ENCODE data around the gene GJC1. TPM values are rescaled to one million over a fixed set of nuclear protein-coding genes. Genes with fewer than 3 reads are reported as not detected.

The GJC1 gene
- total RNA-seq, 1 donor from 2014 or later: 9.9 TPM

DNA sequence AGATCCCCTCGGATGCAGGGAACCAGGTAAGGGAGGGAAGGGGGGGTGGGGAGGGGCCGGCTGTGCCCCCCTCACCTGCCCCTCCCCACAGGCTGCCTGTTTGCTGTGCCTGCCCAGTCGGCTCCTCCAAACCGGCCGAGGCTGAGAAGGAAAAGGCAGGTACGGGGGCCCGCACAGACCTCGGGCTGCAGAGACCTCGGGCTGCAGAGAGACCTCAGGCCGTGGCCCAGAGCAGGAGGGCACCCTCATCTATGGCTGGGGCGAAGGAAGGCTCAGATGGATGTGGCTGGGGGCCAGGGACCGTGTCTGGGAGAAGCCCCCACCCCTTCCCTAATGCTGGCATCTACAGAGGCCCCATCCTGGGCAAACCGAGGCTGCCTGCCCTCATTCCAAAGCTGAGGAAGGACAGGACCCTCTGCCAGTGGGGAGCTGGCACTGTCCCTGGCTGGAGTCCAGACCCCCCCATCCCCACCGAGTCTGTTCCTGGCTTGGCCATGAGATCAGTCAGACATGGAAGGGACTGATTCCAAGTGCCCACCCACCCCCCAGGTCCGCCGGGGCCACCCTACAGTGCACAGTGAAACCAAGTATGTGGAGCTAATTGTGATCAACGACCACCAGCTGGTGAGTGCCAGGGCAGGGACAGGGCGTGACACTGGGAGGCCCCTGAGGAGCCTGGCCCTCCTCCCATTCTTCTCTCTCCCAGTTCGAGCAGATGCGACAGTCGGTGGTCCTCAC, 57.6 kb downstream of the GJC1 start:
- DNase-seq (ENCODE audit: low spot score in 2 of 2): no peak
- H3K27ac ChIP-seq: no peak overlapping the region
- no peaks in the 10 kb centered on the region for H3K27me3 ChIP-seq
- peaks cover 10% of the 10 kb centered on the region in 2 donors for H3K4me1 ChIP-seq
- TF ChIP-seq, protein P1, sequence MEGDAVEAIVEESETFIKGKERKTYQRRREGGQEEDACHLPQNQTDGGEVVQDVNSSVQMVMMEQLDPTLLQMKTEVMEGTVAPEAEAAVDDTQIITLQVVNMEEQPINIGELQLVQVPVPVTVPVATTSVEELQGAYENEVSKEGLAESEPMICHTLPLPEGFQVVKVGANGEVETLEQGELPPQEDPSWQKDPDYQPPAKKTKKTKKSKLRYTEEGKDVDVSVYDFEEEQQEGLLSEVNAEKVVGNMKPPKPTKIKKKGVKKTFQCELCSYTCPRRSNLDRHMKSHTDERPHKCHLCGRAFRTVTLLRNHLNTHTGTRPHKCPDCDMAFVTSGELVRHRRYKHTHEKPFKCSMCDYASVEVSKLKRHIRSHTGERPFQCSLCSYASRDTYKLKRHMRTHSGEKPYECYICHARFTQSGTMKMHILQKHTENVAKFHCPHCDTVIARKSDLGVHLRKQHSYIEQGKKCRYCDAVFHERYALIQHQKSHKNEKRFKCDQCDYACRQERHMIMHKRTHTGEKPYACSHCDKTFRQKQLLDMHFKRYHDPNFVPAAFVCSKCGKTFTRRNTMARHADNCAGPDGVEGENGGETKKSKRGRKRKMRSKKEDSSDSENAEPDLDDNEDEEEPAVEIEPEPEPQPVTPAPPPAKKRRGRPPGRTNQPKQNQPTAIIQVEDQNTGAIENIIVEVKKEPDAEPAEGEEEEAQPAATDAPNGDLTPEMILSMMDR (IDR thresholded peaks at IDR 0.05): no peak
- H3K36me3 ChIP-seq: no peaks in the 10 kb centered on the region
- no peaks in the 10 kb centered on the region for H3K9me3 ChIP-seq
- intact Hi-C loops (cut with DNase I): no loop called here
- no peak overlapping the region for H3K4me3 ChIP-seq

DNA sequence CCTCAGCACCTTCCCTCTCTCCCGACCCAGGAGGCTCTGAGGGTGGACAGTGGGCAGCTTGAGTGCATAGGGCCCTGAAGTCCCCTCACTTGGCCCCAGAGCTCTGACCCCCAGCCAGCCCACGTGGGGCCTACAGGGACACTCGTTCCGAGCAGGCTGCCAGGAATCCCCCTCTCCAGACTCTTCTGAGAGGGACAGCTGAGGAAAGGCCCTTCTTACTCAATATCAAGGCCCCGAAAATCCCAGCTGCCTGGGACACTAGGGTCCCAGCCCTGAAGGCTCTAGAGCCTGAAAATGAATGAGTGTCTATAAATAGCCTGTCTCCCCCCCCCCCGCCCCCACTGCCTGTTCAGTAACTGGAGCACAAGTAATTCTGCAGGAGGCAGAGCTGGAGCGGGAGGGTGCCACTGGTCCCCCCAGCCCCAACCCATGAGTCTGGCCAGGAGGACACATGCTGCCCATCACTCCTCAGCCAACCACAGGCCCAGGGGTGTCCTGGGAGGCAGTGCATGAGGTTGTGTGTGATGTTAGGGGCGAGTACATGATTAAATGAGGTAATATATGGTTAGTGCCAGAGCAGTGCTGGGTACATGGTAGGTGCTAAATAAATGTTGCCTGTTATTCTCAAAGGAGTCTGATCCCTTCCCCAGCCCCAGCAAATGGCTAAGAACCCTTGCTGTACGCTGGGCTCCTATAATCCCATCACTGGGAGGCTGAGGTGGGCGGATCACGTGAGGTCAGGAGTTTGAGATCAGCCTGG, 59.7 kb downstream of the GJC1 start:
- no peaks in the 10 kb centered on the region for H3K9me3 ChIP-seq
- no peak for DNase-seq (ENCODE audit: low spot score in 2 of 2)
- intact Hi-C loops (cut with DNase I): no loop called here
- TF ChIP-seq, protein P1 (IDR thresholded peaks at IDR 0.05): no peak
- H3K4me3 ChIP-seq: no peak overlapping the region
- H3K36me3 ChIP-seq: no peaks in the 10 kb centered on the region
- H3K27ac ChIP-seq: no peak overlapping the region
- no peaks in the 10 kb centered on the region for H3K27me3 ChIP-seq
- H3K4me1 ChIP-seq: peaks cover 5% of the 10 kb centered on the region in 2 donors

DNA sequence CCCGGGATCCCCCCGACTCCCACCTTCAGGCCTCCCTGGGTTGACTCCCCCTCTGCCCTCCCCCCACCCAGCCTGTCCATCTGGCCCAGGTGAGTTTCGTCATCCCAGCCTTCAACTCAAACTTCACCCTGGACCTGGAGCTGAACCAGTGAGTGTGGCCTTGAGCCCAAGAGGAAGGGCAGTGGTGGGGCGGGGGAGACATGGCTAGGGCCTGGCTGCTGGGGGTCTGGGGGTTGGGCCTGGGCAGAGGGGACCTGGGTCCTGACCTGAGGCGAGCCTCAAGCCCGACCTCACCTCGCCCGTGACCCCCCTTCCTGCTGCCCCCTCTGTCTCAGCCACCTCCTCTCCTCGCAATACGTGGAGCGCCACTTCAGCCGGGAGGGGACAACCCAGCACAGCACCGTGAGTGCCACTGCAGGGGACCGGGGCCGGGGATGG, 60.4 kb downstream of the GJC1 start:
- Histone ChIP-seq H3K27ac (no peak overlapping the region), H3K36me3 (no peaks in the 10 kb centered on the region), H3K9me3 (no peaks in the 10 kb centered on the region), H3K27me3 (no peaks in the 10 kb centered on the region), H3K4me1 (no peaks in the 10 kb centered on the region), H3K4me3 (no peak overlapping the region)
- DNase-seq (ENCODE audit: low spot score in 2 of 2): no peak
- TF ChIP-seq, protein P1 (IDR thresholded peaks at IDR 0.05): no peak
- intact Hi-C loops (cut with DNase I): no loop called here

DNA sequence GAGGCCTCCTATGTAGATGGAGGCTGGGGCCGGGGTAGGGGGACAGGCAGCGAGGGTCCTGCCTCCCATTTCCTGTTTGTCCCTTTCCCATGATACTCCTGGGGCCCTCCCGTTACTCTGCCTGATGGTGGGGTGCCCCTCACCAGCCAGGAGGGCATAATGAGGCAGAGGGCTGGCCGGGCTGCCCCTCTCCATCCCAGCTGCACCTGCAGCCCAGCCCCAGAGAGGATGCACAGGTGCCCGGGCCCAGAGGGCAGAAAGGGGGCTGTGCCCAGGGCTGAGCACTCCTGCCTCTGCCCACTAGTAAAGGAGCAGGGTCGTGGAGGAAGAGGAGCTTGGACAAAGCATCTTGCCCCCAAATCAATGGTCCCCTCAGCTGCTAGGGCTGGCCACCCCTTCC, 60.9 kb downstream of the GJC1 start:
- no peak for DNase-seq (ENCODE audit: low spot score in 2 of 2)
- TF ChIP-seq, protein P1 (IDR thresholded peaks at IDR 0.05): no peak
- Histone ChIP-seq H3K27me3 (no peaks in the 10 kb centered on the region), H3K4me1 (no peaks in the 10 kb centered on the region), H3K27ac (no peak overlapping the region), H3K36me3 (no peaks in the 10 kb centered on the region), H3K4me3 (no peak overlapping the region), H3K9me3 (no peaks in the 10 kb centered on the region)
- intact Hi-C loops (cut with DNase I): no loop called here

DNA sequence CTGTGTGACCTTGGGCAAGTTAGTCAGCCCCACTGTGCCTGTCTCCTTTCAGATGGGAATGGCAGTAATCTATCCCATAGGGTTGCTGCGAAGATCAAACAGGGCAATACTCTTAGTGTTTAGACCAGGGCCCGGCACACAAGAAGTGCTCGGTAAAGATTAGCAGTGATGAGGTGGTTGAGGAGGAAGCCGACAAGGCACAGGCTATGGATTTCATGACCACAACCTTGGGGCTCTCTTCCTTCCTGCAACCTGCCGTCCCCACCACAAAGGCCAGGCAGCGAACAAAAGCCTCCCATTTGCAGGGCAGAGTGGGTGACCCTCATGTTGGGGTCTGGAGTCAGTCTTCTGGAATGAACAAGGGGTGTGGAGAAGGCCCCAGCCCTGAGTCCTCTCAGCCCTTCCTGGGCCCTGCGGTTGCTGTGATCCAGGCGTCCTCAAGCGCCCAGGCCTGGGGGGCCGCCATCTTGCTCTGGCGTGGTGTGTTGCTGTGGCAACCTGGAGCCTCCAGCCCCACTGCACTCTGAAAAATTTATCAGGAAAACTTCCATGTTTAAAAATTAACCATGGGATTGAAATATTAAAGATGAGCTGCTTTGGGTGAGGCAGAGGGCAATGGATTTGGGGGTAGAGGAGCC, 61.5 kb downstream of the GJC1 start:
- H3K4me3 ChIP-seq: no peak overlapping the region
- TF ChIP-seq, protein P1 (IDR thresholded peaks at IDR 0.05): no peak
- H3K27ac ChIP-seq: no peak overlapping the region
- no peaks in the 10 kb centered on the region for H3K36me3 ChIP-seq
- no peaks in the 10 kb centered on the region for H3K9me3 ChIP-seq
- no peaks in the 10 kb centered on the region for H3K4me1 ChIP-seq
- intact Hi-C loops (cut with DNase I): no loop called here
- no peak for DNase-seq (ENCODE audit: low spot score in 2 of 2)
- H3K27me3 ChIP-seq: no peaks in the 10 kb centered on the region
